Fibroblast of lung (primary cell): ENCODE measurements around the gene ANP32E.

Experiments used
- CTCF ChIP-seq, 2 donors: IDR thresholded peaks in 1 of 2; conservative IDR thresholded peaks in 1 of 2; 1 replicate in 1 of 2; 2 replicates in 1 of 2; pipeline ENCODE4 v1.5.1; 2011 to 2012; ENCODE audit warnings: low read length in 2 of 2, control low read depth in 1 of 2, inconsistent platforms in 1 of 2, low read depth in 1 of 2, mild to moderate bottlenecking in 1 of 2
- EZH2 ChIP-seq: IDR thresholded peaks from 2 replicates; pipeline ENCODE4 v1.5.1; 2012; ENCODE audit warnings: low read length, control low read depth, mild to moderate bottlenecking; ENCODE audit errors: missing control alignments

GRCh38 chr1:150249936-150250335, 14.0 kb upstream of the ANP32E start:
- TF ChIP-seq CTCF (conservative IDR thresholded peaks at IDR 0.05 in 1 of 2, IDR thresholded peaks at IDR 0.05 in 1 of 2; ENCODE audit: low read depth in 1 of 2, low read length in 2 of 2), result no peak
- no peak for TF ChIP-seq EZH2
